Bronchial epithelial cell (primary cell): ENCODE measurements around the gene NAT10. TPM values are rescaled to one million over a fixed set of nuclear protein-coding genes. Genes with fewer than 3 reads are reported as not detected.

Source experiments
- DNase-seq: peaks from one replicate; pipeline ENCODE4 v3.0.0-alpha.2; 2010; ENCODE audit warnings: low read depth
- FAIRE-seq: peaks from 2 replicates; lab custom pipeline; 2011; peaks lifted over from hg19 to GRCh38; lab: Jason Lieb, UNC
- H3K27me3 ChIP-seq: 2 replicates; pipeline ENCODE4 v1.5.1; 2011; ENCODE audit warnings: low read length; ENCODE audit not compliant: control insufficient read depth, insufficient read depth
- H3K36me3 ChIP-seq: 2 replicates; pipeline ENCODE4 v1.5.1; 2011; ENCODE audit warnings: low read length; ENCODE audit not compliant: control insufficient read depth, insufficient read depth
- H3K4me3 ChIP-seq: 2 replicates; pipeline ENCODE4 v1.5.1; 2011; ENCODE audit warnings: mild to moderate bottlenecking, low read depth, low read length, control low read depth
- CTCF ChIP-seq: IDR thresholded peaks from 2 replicates; pipeline ENCODE4 v1.5.1; 2011; ENCODE audit warnings: mild to moderate bottlenecking, moderate library complexity, low read length, control low read depth, inconsistent platforms; ENCODE audit not compliant: insufficient read depth, severe bottlenecking
- total RNA-seq: library from RNA; depleted of rRNA; stranded (reverse); fragments of >200 nt; gene quantifications from 2 replicates; pipeline ENCODE4 v1.2.1, GENCODE V29; 2014

NAT10 gene
- total RNA-seq, 1 donor from 2014 or later: 14.0 TPM

DNA sequence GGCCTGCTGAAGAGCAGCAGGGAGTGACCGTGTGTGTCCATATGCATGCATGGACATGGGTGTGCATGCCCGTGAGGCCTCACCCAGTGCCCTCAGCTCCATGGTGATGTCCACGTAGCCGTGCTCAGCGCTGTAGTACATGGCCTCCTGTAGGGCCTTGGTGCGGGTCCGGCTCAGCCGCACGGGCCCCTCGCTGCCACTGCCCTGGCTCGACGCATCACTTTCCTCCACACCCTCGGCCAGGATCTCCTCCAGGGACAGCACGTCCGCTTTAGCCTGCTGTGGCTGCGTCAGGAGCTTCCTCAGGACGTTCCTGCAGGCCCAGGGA, 57.0 kb downstream of the NAT10 start:
- no peak for FAIRE-seq

DNA sequence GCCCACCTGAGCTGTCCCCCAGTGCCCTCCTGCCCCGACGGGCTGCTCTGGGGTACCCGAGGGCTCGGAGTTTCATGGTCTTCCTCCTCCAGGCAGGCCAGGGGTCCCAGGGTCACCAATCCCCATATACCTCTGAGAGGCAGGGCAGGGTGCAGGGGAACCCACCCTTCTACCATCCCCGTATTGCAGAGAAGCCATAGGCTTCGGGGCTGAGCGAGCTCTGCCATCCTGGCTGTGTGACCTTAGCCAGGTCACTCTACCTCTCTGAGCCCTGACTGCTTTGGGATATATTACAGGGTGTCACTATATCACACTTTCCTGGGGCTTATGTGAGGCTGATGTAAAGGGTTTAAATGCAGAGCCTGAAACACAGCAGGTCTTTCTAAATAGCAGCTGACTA, 57.4 kb downstream of the NAT10 start:
- no peak for TF ChIP-seq CTCF
- Histone ChIP-seq H3K36me3 (peaks cover 1% of the 10 kb centered on the region), H3K27me3 (no peaks in the 10 kb centered on the region), H3K4me3 (no peak overlapping the region)
- FAIRE-seq (no peak), DNase-seq (no peak)

More for the DNA sequence above, 57.0 kb downstream of the NAT10 start:
- no peak for TF ChIP-seq CTCF
- Histone ChIP-seq H3K27me3 (no peaks in the 10 kb centered on the region), H3K36me3 (peaks cover 1% of the 10 kb centered on the region), H3K4me3 (no peak overlapping the region)
- DNase-seq: no peak

GRCh38 chr11:34165121-34165520, 59.7 kb downstream of the NAT10 start:
- peaks cover 1% of the 10 kb centered on the region for H3K36me3 ChIP-seq
- DNase-seq: no peak
- FAIRE-seq: no peak
- no peak overlapping the region for H3K4me3 ChIP-seq
- TF ChIP-seq CTCF: no peak
- no peaks in the 10 kb centered on the region for H3K27me3 ChIP-seq

DNA sequence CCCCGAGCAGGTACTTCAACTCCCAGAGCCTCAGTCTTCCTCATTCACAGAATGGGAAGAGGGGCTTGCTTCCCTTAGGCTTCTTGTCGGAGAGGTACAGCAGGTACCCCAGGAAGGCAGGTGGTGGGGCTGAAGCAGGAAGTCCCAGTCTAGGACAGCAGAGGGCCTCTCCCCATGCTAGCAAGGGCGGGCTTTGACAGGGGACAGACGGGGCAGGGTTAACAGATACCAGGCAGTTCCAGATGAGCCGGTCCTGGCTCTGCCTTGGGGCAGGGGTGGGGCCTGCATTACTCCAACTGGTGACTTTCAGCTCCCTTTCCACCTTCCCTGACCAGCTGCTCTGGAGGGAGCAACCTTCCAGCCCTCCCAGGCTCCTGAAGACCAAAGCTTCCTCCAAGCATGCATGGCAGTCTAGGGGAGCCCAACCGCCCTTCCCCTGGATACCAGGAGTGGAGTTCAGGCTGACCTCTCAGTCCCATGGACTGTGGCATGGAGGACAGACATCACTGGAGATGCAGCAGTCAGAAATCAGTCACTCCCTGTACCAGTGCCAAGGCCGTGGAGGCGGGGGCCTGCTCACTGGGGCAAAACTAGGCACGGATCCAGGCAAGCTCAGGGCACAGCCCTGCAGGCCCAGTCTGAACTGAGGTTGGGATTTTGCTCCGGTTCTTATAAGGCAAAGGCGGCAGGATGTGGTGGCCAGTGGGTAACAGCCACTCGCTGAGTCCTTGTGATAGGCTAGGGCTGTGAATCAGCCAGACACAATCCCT, 60.5 kb downstream of the NAT10 start:
- FAIRE-seq: no peak
- TF ChIP-seq CTCF: no peak
- Histone ChIP-seq H3K27me3 (no peaks in the 10 kb centered on the region), H3K36me3 (no peaks in the 10 kb centered on the region), H3K4me3 (no peak overlapping the region)
- DNase-seq: peak; percentile 19

DNA sequence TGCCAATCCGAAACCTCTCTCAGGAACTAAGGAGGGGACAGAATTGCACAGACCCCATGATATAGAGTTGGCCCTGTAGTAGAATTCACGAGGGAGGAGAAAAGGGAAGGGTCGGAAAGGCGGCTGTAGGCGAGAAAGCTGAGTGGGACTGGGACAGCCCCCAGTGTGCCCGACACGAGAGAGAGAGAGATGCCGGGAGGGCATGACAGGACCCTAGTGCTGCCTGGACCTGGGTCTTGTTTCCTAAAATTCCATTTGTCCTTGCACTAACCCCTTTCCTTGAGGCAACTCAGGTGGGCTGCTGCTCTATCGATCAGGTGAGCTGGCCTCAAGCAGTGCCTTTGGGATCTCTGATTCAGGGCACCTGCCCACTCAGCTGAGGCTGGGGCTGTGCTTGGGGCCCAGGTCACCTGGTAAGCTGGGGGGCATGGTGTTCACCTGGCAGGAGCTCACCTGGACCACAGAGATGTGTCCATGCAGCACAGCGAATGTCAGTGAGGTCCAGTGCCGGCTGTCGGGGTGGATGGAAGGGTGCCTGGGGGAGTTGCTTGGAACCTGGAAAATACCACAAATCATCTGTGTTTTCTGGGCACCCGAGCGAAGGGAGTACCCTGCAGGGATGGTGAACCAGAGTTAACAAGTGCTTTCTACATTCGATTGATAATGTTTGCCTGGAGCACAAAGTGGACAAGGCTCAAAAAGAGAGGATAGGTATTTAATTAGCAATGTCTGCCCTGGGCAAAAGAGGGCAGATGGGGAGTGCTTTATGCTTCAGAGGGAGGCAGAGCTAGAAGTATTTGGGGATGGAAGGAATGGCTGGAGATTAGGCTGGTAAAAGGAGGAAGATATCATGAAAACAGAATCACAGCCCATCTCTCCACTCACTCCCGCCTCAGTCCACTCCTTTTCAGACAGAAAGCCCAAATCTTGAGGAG, 61.6 kb downstream of the NAT10 start:
- no peak for TF ChIP-seq CTCF
- FAIRE-seq (peak; percentile 7), DNase-seq (no peak)
- Histone ChIP-seq H3K36me3 (no peaks in the 10 kb centered on the region), H3K27me3 (no peaks in the 10 kb centered on the region), H3K4me3 (no peak overlapping the region)
